ENCODE data around the gene TMEM86A. TPM values are rescaled to one million over a fixed set of nuclear protein-coding genes. Genes with fewer than 3 reads are reported as not detected.

The TMEM86A gene
- total RNA-seq, 2 donors from 2014 or later = 4.7 to 5.6 TPM

DNA sequence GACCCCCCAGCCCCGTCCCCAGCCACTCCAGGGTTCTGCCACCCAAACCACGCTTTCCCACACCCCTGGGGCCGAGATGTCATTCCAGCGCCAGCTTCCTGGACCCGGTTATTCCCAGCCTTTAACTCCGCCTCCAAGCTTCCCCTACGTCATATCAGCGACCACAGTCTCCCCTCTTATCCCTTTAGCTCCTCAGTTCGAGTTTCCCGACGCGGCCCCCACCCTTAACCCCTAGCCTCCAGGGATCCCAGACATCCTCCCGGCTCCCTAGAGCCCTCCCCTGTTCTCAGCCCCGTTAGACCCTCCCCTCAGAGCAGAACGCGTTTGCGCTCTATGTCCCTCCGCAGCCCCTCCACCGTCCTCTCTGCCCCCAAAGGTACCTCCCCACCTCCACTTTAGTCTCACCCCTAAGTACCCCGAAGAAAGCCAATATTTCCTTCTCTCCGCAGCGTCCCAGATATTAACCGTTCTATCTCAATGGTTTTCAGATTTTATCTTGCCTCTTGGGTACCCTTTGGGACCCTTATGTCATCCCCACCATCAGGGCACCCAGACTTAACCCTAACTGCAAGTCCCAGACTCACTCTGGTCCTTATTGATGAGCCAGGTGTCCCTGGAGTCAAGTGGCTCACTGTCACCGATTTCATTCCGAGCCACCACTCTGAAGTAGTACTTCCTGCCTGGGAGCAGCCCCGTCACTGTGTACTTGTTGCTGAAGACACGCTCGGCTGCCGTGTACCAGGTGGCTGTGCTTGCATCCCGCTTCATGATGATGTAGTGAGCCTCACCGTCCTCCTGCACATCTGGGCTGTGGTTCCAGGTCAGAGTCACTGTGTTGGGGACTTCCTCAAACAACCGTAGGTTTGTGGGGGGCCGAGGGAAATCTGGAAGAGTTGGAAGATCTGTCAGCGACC lies 8.0 kb downstream of the TMEM86A start:
- peak; percentile 59 to 67 (median 66) for DNase-seq
- intact Hi-C loops (cut with DNase I) = no loop called here
- Histone ChIP-seq H3K27me3 (no peaks in the 10 kb centered on the region), H3K27ac (peak overlapping the region; percentile 43 to 70 (median 58)), H3K9me3 (no peaks in the 10 kb centered on the region), H3K4me1 (peaks cover 23% of the 10 kb centered on the region), H3K36me3 (replicated peaks in 1 of 2; ENCODE audit: insufficient read depth in 1 of 2, low read depth in 2 of 2) (no peaks in the 10 kb centered on the region), H3K4me3 (peak overlapping the region in 1 of 2 donors; percentile 22)
- TF ChIP-seq POLR2A (IDR thresholded peaks at IDR 0.05) = peak in 1 of 3 donors; percentile 32
- TF ChIP-seq, protein P1, sequence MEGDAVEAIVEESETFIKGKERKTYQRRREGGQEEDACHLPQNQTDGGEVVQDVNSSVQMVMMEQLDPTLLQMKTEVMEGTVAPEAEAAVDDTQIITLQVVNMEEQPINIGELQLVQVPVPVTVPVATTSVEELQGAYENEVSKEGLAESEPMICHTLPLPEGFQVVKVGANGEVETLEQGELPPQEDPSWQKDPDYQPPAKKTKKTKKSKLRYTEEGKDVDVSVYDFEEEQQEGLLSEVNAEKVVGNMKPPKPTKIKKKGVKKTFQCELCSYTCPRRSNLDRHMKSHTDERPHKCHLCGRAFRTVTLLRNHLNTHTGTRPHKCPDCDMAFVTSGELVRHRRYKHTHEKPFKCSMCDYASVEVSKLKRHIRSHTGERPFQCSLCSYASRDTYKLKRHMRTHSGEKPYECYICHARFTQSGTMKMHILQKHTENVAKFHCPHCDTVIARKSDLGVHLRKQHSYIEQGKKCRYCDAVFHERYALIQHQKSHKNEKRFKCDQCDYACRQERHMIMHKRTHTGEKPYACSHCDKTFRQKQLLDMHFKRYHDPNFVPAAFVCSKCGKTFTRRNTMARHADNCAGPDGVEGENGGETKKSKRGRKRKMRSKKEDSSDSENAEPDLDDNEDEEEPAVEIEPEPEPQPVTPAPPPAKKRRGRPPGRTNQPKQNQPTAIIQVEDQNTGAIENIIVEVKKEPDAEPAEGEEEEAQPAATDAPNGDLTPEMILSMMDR (IDR thresholded peaks at IDR 0.05) = no peak
- 12 to 17% methylated on average over 29 to 34 of the region's 34 CpGs for WGBS, 2 donors
- ATAC-seq = peak; percentile 69

DNA sequence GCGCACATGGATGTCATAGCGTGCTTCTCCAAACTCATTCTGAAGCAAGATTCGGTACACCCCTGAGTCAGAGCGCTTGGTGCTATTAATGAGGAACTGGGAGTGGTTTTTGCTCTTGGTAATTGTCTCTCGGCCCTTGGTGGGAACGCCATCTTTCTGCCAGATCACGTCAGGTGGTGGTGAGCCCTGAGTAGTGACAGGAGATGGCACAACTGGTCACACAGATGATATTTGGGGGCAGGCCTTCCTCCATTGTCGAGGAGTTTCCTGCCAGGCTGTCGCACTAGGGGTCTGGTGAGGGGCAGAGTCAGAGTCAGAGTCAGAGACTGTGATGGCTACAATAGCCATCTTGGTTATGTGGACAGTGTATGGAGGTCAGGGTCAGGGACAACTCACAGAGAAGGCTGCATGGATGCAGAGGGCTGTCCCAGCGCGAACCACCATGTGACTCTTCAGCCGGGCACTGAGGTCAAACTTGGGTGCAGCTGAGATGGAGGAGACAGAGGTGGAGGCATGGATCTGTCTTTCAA lies 9.3 kb downstream of the TMEM86A start:
- no peaks in the 10 kb centered on the region for H3K9me3 ChIP-seq
- no peak overlapping the region for H3K4me3 ChIP-seq
- no peak for ATAC-seq
- WGBS, 2 donors = 85 to 88% methylated on average over 7 to 12 of the region's 12 CpGs
- intact Hi-C loops (cut with DNase I) = no loop called here
- H3K27me3 ChIP-seq = no peaks in the 10 kb centered on the region
- no peak overlapping the region for H3K27ac ChIP-seq
- DNase-seq = no peak
- TF ChIP-seq POLR2A (IDR thresholded peaks at IDR 0.05) = no peak
- TF ChIP-seq, protein P1 (IDR thresholded peaks at IDR 0.05) = no peak
- no peaks in the 10 kb centered on the region for H3K36me3 ChIP-seq (replicated peaks in 1 of 2; ENCODE audit: insufficient read depth in 1 of 2, low read depth in 2 of 2)
- peaks cover 23% of the 10 kb centered on the region for H3K4me1 ChIP-seq

DNA sequence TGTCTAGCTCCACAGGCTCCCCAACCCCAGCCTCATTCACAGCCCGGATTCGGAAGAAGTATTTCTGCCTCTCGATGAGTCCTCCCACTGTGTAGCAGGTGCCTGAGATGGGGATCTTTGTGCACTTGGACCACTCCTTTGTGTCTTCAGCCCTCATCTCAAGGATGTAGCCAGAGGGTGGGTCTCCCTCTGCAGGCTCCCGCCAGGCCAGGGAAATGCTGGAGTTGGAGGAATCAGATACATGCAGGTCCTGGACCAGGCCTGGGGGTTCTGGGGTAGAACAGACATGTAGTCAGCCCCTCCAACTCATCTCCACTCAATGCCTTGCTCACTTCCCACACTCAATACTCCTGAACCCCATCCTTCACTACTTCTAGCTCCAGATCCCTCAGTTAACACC lies 10.8 kb downstream of the TMEM86A start:
- Histone ChIP-seq H3K36me3 (replicated peaks in 1 of 2; ENCODE audit: insufficient read depth in 1 of 2, low read depth in 2 of 2) (no peaks in the 10 kb centered on the region), H3K27me3 (no peaks in the 10 kb centered on the region), H3K4me1 (peaks cover 22% of the 10 kb centered on the region), H3K27ac (no peak overlapping the region), H3K4me3 (no peak overlapping the region), H3K9me3 (no peaks in the 10 kb centered on the region)
- intact Hi-C loops (cut with DNase I) = no loop called here
- 85 to 86% methylated on average over 4 of the region's 4 CpGs for WGBS, 2 donors
- no peak for TF ChIP-seq POLR2A (IDR thresholded peaks at IDR 0.05)
- TF ChIP-seq, protein P1 (IDR thresholded peaks at IDR 0.05) = no peak
- DNase-seq (no peak), ATAC-seq (no peak)

DNA sequence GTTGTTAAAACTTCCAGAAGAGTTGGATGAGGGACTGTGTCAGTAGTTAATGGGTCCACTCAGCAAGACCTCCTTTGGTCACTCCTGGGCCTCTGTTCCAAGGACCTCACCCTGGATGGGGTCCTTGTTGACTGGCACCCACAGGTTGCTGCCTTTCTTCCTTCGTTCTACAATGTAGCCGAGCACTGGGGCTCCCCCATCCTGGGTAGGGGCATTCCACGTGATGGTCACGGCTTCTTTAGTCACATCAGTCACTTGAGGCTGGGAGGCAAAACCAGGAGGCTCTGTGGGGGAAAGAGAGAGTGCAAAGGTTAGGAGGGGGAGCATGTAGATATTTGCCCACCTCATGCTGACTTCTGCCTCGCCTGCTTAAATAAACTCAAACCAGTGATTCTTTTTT lies 12.0 kb downstream of the TMEM86A start:
- H3K27me3 ChIP-seq = no peaks in the 10 kb centered on the region
- TF ChIP-seq, protein P1 (IDR thresholded peaks at IDR 0.05) = no peak
- TF ChIP-seq POLR2A (IDR thresholded peaks at IDR 0.05) = no peak
- H3K9me3 ChIP-seq = no peaks in the 10 kb centered on the region
- H3K27ac ChIP-seq = no peak overlapping the region
- no peak for DNase-seq
- no peak overlapping the region for H3K4me3 ChIP-seq
- ATAC-seq = no peak
- intact Hi-C loops (cut with DNase I) = no loop called here
- WGBS, 2 donors = 65 to 74% methylated on average over 5 of the region's 5 CpGs
- no peaks in the 10 kb centered on the region for H3K36me3 ChIP-seq (replicated peaks in 1 of 2; ENCODE audit: insufficient read depth in 1 of 2, low read depth in 2 of 2)
- peaks cover 11% of the 10 kb centered on the region for H3K4me1 ChIP-seq

Data from body of pancreas (tissue), 4 donors.